Measurements from ENCODE around the gene SERHL2. TPM values are rescaled to one million over a fixed set of nuclear protein-coding genes. Genes with fewer than 3 reads are reported as not detected.
A peak's percentile ranks its signal among the peaks of the same experiment; 100 is the strongest.

SERHL2 gene
- total and polyA plus RNA-seq, 2 experiments from 2014 or later = 1.3 to 3.3 TPM

GRCh38 chr22:42619261-42620063 lies 65.7 kb downstream of the SERHL2 start:
- WGBS (ENCODE audit: low lambda C conversion rate, missing lambda C conversion rate) = 94% methylated on average over 24 of the region's 35 CpGs
- H3K4me1 ChIP-seq (ENCODE audit: insufficient read depth) = peaks cover 5% of the 10 kb centered on the region
- no peaks in the 10 kb centered on the region for H3K27me3 ChIP-seq

DNA sequence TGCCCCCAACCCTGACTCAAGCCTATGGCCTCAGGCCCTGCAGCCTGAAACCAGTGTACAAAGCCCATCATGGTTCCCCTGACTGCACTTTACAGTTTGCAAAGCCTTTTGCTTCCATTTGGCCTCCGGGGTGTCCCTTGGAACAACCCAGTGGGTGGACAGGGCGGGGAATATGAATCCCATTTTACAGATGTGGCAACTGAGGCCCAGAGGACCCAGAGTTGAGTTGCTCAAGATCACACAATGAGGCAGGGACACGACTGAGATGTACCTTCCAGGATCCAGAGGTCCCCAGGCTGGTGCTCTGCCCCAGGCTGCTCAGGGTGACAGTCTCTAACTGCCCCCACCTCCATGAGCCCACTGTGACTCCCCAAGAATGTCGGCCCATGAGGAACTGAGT lies 66.3 kb downstream of the SERHL2 start:
- Histone ChIP-seq H3K36me3 (replicated peaks; ENCODE audit: insufficient read depth, low read depth) (no peaks in the 10 kb centered on the region), H4K20me1 (ENCODE audit: insufficient read depth, poor library complexity, severe bottlenecking) (no peaks in the 10 kb centered on the region), H3K9me3 (ENCODE audit: low read depth) (no peaks in the 10 kb centered on the region), H3K9me2 (replicated peaks; ENCODE audit: insufficient read depth) (no peaks in the 10 kb centered on the region), H3K4me2 (no peak overlapping the region), H3K4me3 (no peak overlapping the region), H3K79me2 (no peaks in the 10 kb centered on the region), H3K27me3 (no peaks in the 10 kb centered on the region), H3K4me1 (ENCODE audit: insufficient read depth) (peaks cover 5% of the 10 kb centered on the region), H3K27ac (peak overlapping the region; percentile 51), H2AFZ (no peak overlapping the region)
- DNase-seq (ENCODE audit: low spot score) = no peak
- TF ChIP-seq, protein P1, sequence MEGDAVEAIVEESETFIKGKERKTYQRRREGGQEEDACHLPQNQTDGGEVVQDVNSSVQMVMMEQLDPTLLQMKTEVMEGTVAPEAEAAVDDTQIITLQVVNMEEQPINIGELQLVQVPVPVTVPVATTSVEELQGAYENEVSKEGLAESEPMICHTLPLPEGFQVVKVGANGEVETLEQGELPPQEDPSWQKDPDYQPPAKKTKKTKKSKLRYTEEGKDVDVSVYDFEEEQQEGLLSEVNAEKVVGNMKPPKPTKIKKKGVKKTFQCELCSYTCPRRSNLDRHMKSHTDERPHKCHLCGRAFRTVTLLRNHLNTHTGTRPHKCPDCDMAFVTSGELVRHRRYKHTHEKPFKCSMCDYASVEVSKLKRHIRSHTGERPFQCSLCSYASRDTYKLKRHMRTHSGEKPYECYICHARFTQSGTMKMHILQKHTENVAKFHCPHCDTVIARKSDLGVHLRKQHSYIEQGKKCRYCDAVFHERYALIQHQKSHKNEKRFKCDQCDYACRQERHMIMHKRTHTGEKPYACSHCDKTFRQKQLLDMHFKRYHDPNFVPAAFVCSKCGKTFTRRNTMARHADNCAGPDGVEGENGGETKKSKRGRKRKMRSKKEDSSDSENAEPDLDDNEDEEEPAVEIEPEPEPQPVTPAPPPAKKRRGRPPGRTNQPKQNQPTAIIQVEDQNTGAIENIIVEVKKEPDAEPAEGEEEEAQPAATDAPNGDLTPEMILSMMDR (IDR thresholded peaks at IDR 0.05; ENCODE audit: poor library complexity) = no peak
- no peak for TF ChIP-seq EZH2phosphoT487 (IDR thresholded peaks at IDR 0.05; ENCODE audit: low read depth, severe bottlenecking, unreplicated experiment)
- TF ChIP-seq EZH2 (IDR thresholded peaks at IDR 0.05; ENCODE audit: borderline replicate concordance) = no peak
- WGBS (ENCODE audit: low lambda C conversion rate, missing lambda C conversion rate) = 97% methylated on average over 4 of the region's 4 CpGs

More at GRCh38 chr22:42619261-42620063, 65.7 kb downstream of the SERHL2 start:
- Histone ChIP-seq H3K9me3 (ENCODE audit: low read depth) (no peaks in the 10 kb centered on the region), H3K79me2 (no peaks in the 10 kb centered on the region), H4K20me1 (ENCODE audit: insufficient read depth, poor library complexity, severe bottlenecking) (no peaks in the 10 kb centered on the region), H3K4me3 (no peak overlapping the region), H2AFZ (no peak overlapping the region), H3K27ac (no peak overlapping the region), H3K9me2 (replicated peaks; ENCODE audit: insufficient read depth) (no peaks in the 10 kb centered on the region), H3K36me3 (replicated peaks; ENCODE audit: insufficient read depth, low read depth) (no peaks in the 10 kb centered on the region), H3K4me2 (no peak overlapping the region)
- TF ChIP-seq, protein P1 (IDR thresholded peaks at IDR 0.05; ENCODE audit: poor library complexity) = no peak
- TF ChIP-seq EZH2phosphoT487 (IDR thresholded peaks at IDR 0.05; ENCODE audit: low read depth, severe bottlenecking, unreplicated experiment) = no peak
- TF ChIP-seq EZH2 (IDR thresholded peaks at IDR 0.05; ENCODE audit: borderline replicate concordance) = no peak
- DNase-seq (ENCODE audit: low spot score) = no peak

DNA sequence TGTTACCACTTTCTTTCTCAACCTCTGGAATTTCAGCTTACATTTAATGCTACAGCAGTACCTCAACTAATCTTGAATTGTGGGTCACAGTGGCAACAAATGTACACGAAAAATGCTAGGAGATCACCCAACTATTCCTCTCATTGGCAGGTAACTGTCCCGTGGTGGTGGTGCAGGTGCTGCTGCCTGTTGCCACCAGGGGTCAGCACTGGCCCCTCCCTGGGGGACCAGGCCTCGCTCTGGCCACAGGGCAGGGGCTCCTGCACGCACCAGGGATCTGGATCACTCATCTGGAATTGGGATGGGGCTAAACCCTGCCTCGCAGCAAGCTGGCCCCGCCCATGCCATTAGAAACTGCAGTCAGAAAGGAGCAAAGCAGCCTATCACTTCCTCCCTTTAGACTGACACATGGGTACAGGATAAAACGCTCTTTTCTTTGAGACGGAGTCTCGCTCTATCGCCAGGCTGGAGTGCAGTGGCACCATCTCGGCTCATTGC lies 67.8 kb downstream of the SERHL2 start:
- no peak overlapping the region for H2AFZ ChIP-seq
- no peaks in the 10 kb centered on the region for H3K79me2 ChIP-seq
- H3K4me3 ChIP-seq = no peak overlapping the region
- H3K27me3 ChIP-seq = no peaks in the 10 kb centered on the region
- H3K27ac ChIP-seq = peak overlapping the region; percentile 51
- no peaks in the 10 kb centered on the region for H3K4me1 ChIP-seq (ENCODE audit: insufficient read depth)
- TF ChIP-seq, protein P1 (IDR thresholded peaks at IDR 0.05; ENCODE audit: poor library complexity) = peak; percentile 82
- TF ChIP-seq EZH2 (IDR thresholded peaks at IDR 0.05; ENCODE audit: borderline replicate concordance) = no peak
- H3K36me3 ChIP-seq (replicated peaks; ENCODE audit: insufficient read depth, low read depth) = no peaks in the 10 kb centered on the region
- 57% methylated on average over 11 of the region's 11 CpGs for WGBS (ENCODE audit: low lambda C conversion rate, missing lambda C conversion rate)
- no peaks in the 10 kb centered on the region for H3K9me2 ChIP-seq (replicated peaks; ENCODE audit: insufficient read depth)
- no peak overlapping the region for H3K4me2 ChIP-seq
- H3K9me3 ChIP-seq (ENCODE audit: low read depth) = no peaks in the 10 kb centered on the region
- no peaks in the 10 kb centered on the region for H4K20me1 ChIP-seq (ENCODE audit: insufficient read depth, poor library complexity, severe bottlenecking)
- DNase-seq (ENCODE audit: low spot score) = peak; percentile 86
